IMR-90 (cell line): Measurements from ENCODE around the gene FRYL. TPM values are rescaled to one million over a fixed set of nuclear protein-coding genes. Genes with fewer than 3 reads are reported as not detected.

ENCODE experiments used
- ATAC-seq: fragments of 200-7000 bp; cut with Tn5 transposase; 2 replicates; pipeline ENCODE4 v1.9.1; 2020; ENCODE audit warnings: low read depth, mild to moderate bottlenecking, moderate library complexity
- BruUV-seq: library from RNA; stranded (reverse); fragments of 400-500 nt; replicated peaks from 2 replicates; lab custom pipeline; 2021; lab: Mats Ljungman, UMichigan
- CTCF ChIA-PET: fragments of 300-600 bp; formaldehyde crosslinking; extraction: SDS; loops from one replicate; lab custom pipeline; 2021; ENCODE audit warnings: antibody characterized with exemption; lab: Yijun Ruan, JAX
- POLR2A ChIA-PET: fragments of 300-600 bp; sonication (Branson Sonifier 250); formaldehyde crosslinking; loops from one replicate; lab custom pipeline; 2022; ENCODE audit warnings: antibody characterized with exemption; ENCODE audit not compliant: unreplicated experiment; lab: Charles Lee
- DNase-seq: peaks from one replicate; pipeline ENCODE4 v3.0.0; 2013
- H2AFZ ChIP-seq: replicated peaks from 2 replicates; pipeline ENCODE3; 2013; ENCODE audit warnings: low read length, mild to moderate bottlenecking; ENCODE audit not compliant: poor library complexity
- H2AK5ac ChIP-seq: 2 replicates; pipeline ENCODE4 v1.6.1; 2013; ENCODE audit warnings: low read depth, low read length, inconsistent platforms
- H2AK9ac ChIP-seq: replicated peaks from 2 replicates; pipeline ENCODE3; 2013; ENCODE audit warnings: mild to moderate bottlenecking, low read depth, low read length, moderate library complexity; ENCODE audit not compliant: poor library complexity
- H2BK120ac ChIP-seq: 2 replicates; pipeline ENCODE4 v1.6.1; 2013; ENCODE audit warnings: low read depth, low read length, inconsistent platforms
- H2BK15ac ChIP-seq: 3 replicates; pipeline ENCODE4 v1.6.1; 2013; ENCODE audit warnings: low read depth, low read length, inconsistent platforms
- H2BK20ac ChIP-seq: 2 replicates; pipeline ENCODE4 v1.6.1; 2013; ENCODE audit warnings: low read depth, mild to moderate bottlenecking, inconsistent platforms, low read length, moderate library complexity
- H2BK5ac ChIP-seq: 2 replicates; pipeline ENCODE4 v1.6.1; 2013; ENCODE audit warnings: mild to moderate bottlenecking, low read depth, low read length, inconsistent platforms; ENCODE audit not compliant: poor library complexity, severe bottlenecking
- H3K14ac ChIP-seq: replicated peaks from 2 replicates; pipeline ENCODE4 v1.6.1; 2013; ENCODE audit warnings: low read depth, low read length, inconsistent platforms
- H3K18ac ChIP-seq: 2 replicates; pipeline ENCODE4 v1.6.1; 2013; ENCODE audit warnings: low read depth, low read length, control low read depth
- H3K23ac ChIP-seq: 2 replicates; pipeline ENCODE4 v1.6.1; 2013; ENCODE audit warnings: low read depth, low read length, inconsistent platforms
- H3K27ac ChIP-seq: 2 replicates; pipeline ENCODE4 v1.5.1; 2013; ENCODE audit warnings: mild to moderate bottlenecking, control low read depth, low read length; ENCODE audit not compliant: insufficient read depth
- H3K27me3 ChIP-seq: 2 replicates; pipeline ENCODE4 v1.6.1; 2013; ENCODE audit warnings: low read length; ENCODE audit not compliant: control insufficient read depth, insufficient read depth
- H3K36me3 ChIP-seq: 2 replicates; pipeline ENCODE4 v1.6.1; 2013; ENCODE audit warnings: low read length, mixed read lengths; ENCODE audit not compliant: control insufficient read depth, insufficient read depth
- H3K4ac ChIP-seq: 2 replicates; pipeline ENCODE4 v1.6.1; 2013; ENCODE audit warnings: low read depth, low read length, inconsistent platforms
- H3K4me1 ChIP-seq: 2 replicates; pipeline ENCODE4 v1.6.1; 2013; ENCODE audit warnings: low read length, mixed read lengths; ENCODE audit not compliant: control insufficient read depth, insufficient read depth
- H3K4me2 ChIP-seq: 2 replicates; pipeline ENCODE4 v1.6.1; 2013; ENCODE audit warnings: low read depth, mild to moderate bottlenecking, control low read depth, low read length, moderate library complexity
- H3K4me3 ChIP-seq: 2 replicates; pipeline ENCODE4 v1.5.1; 2013; ENCODE audit warnings: low read depth, mild to moderate bottlenecking, control low read depth, low read length, moderate library complexity; ENCODE audit not compliant: insufficient read depth
- H3K56ac ChIP-seq: 2 replicates; pipeline ENCODE4 v1.6.1; 2013; ENCODE audit warnings: low read length, inconsistent platforms; ENCODE audit not compliant: insufficient read depth; ENCODE audit errors: extremely low read depth
- H3K79me1 ChIP-seq, 2 experiments: 2 replicates each; pipeline ENCODE4 v1.6.1; 2013; ENCODE audit warnings: low read length in 2 of 2, inconsistent platforms in 1 of 2, low read depth in 1 of 2
- H3K9ac ChIP-seq: 2 replicates; pipeline ENCODE4 v1.6.1; 2013; ENCODE audit warnings: low read depth, low read length, control low read depth
- H3K9me1 ChIP-seq: 2 replicates; pipeline ENCODE4 v1.6.1; 2013; ENCODE audit warnings: low read length, inconsistent platforms; ENCODE audit not compliant: insufficient read depth
- H3K9me3 ChIP-seq: 2 replicates; pipeline ENCODE4 v1.6.1; 2013; ENCODE audit warnings: low read length; ENCODE audit not compliant: control insufficient read depth, insufficient read depth
- H4K20me1 ChIP-seq: 2 replicates; pipeline ENCODE4 v1.6.1; 2013; ENCODE audit warnings: low read length, inconsistent platforms; ENCODE audit not compliant: insufficient read depth
- H4K5ac ChIP-seq: 2 replicates; pipeline ENCODE4 v1.6.1; 2013; ENCODE audit warnings: mild to moderate bottlenecking, low read depth, low read length, control low read depth
- H4K8ac ChIP-seq, 2 experiments: 2 replicates each; pipeline ENCODE4 v1.6.1; 2013; ENCODE audit warnings: low read depth in 2 of 2, low read length in 2 of 2, control low read depth in 1 of 2, inconsistent platforms in 1 of 2
- H4K91ac ChIP-seq: 2 replicates; pipeline ENCODE4 v1.6.1; 2013; ENCODE audit warnings: low read depth, low read length, inconsistent platforms; ENCODE audit not compliant: insufficient read depth
- BHLHE40 ChIP-seq: fragments of 150-350 bp; IDR thresholded peaks from 2 replicates; pipeline ENCODE4 v1.6.1; 2016; ENCODE audit warnings: mild to moderate bottlenecking, low read depth, low read length
- CHD1 ChIP-seq: IDR thresholded peaks from 2 replicates; pipeline ENCODE4 v1.6.1; 2012; ENCODE audit warnings: low read depth, low read length, improper control_type of control experiment
- FOS ChIP-seq: fragments of 150-350 bp; IDR thresholded peaks from 2 replicates; pipeline ENCODE4 v1.6.1; 2016; ENCODE audit warnings: low read depth, low read length
- MAFK ChIP-seq: IDR thresholded peaks from 2 replicates; pipeline ENCODE4 v1.6.1; 2012; ENCODE audit warnings: low read depth, low read length, improper control_type of control experiment
- MAZ ChIP-seq: IDR thresholded peaks from 2 replicates; pipeline ENCODE4 v1.6.1; 2012; ENCODE audit warnings: low read depth, mild to moderate bottlenecking, low read length, improper control_type of control experiment, moderate library complexity, borderline replicate concordance
- MXI1 ChIP-seq: IDR thresholded peaks from 2 replicates; pipeline ENCODE4 v1.6.1; 2012; ENCODE audit warnings: low read depth, mild to moderate bottlenecking, low read length, moderate library complexity, borderline replicate concordance
- NFE2L2 ChIP-seq: fragments of 150-350 bp; IDR thresholded peaks from 2 replicates; pipeline ENCODE4 v1.6.1; 2016; ENCODE audit warnings: low read depth, mild to moderate bottlenecking, low read length
- POLR2A ChIP-seq: IDR thresholded peaks from 2 replicates; pipeline ENCODE4 v1.6.1; 2012; ENCODE audit warnings: mild to moderate bottlenecking, low read depth, low read length
- RAD21 ChIP-seq: IDR thresholded peaks from 2 replicates; pipeline ENCODE4 v1.6.1; 2012; ENCODE audit warnings: low read length, improper control_type of control experiment
- RCOR1 ChIP-seq: IDR thresholded peaks from 2 replicates; pipeline ENCODE4 v1.6.1; 2012; ENCODE audit warnings: mild to moderate bottlenecking, low read length, improper control_type of control experiment; ENCODE audit not compliant: insufficient replicate concordance
- RFX5 ChIP-seq: IDR thresholded peaks from 2 replicates; pipeline ENCODE4 v1.8.0; 2012; ENCODE audit warnings: low read depth, mild to moderate bottlenecking, low read length, moderate library complexity
- SMC3 ChIP-seq: fragments of 150-350 bp; IDR thresholded peaks from 2 replicates; pipeline ENCODE4 v1.6.1; 2016; ENCODE audit warnings: low read depth, mild to moderate bottlenecking, antibody characterized with exemption, low read length, moderate library complexity
- USF2 ChIP-seq: fragments of 150-350 bp; IDR thresholded peaks from 2 replicates; pipeline ENCODE4 v1.6.1; 2017; ENCODE audit warnings: mild to moderate bottlenecking, antibody characterized with exemption, low read length, low read depth
- WGBS, 2 experiments: methylation state at CpG; one replicate each; pipeline versions ENCODE4 v1.1.5 to v1.1.7; 2013; ENCODE audit warnings: missing lambda C conversion rate in 2 of 2; ENCODE audit not compliant: insufficient read length in 1 of 2; ENCODE audit errors: extremely low coverage in 2 of 2; 5-methylcytosine and 5-hydroxymethylcytosine counted together
- dilution Hi-C: fragments of 300-500 bp; cut with HindIII; formaldehyde crosslinking; loops from one replicate; pipeline ENCODE4 v1.14.3; 2018; ENCODE audit warnings: low sequenced_read_pairs; ENCODE audit not compliant: unreplicated experiment
- in situ Hi-C: fragments of 300-500 bp; cut with MboI; formaldehyde crosslinking; loops from 3 replicates; pipeline ENCODE4 v1.14.3; 2019; ENCODE audit warnings: low sequenced_read_pairs, inconsistent platforms, mixed read lengths
- intact Hi-C: fragments of 100-400 bp; cut with micrococcal nuclease; formaldehyde crosslinking; loops from 2 replicates; pipeline ENCODE4 v1.10.0; 2022
- polyA plus RNA-seq, 3 experiments: library from polyadenylated mRNA; depleted of rRNA; stranded (reverse); fragments of >200 nt; gene quantifications; 2 replicates each; pipeline ENCODE4 v1.2.3, GENCODE V29; 2012; ENCODE audit warnings: low replicate concordance in 1 of 3
- total RNA-seq: library from RNA; depleted of rRNA; stranded (reverse); fragments of >200 nt; gene quantifications from 2 replicates; pipeline ENCODE4 v1.2.3, GENCODE V29; 2012
- TF ChIP-seq, protein P1 (sequence below): fragments of 150-350 bp; IDR thresholded peaks from 2 replicates; pipeline ENCODE4 v1.6.1; 2016; ENCODE audit warnings: low read depth, mild to moderate bottlenecking, low read length, moderate library complexity, borderline replicate concordance
- TF ChIP-seq, protein P2 (sequence below): conservative IDR thresholded peaks from 2 replicates; pipeline ENCODE4 v1.5.1; 2012; ENCODE audit warnings: mild to moderate bottlenecking, low read depth, low read length, improper control_type of control experiment

FRYL gene
- total and polyA plus RNA-seq, 2 of the 4 experiments (the other 2 are of a cell fraction), result 9.9 to 77.4 TPM

DNA sequence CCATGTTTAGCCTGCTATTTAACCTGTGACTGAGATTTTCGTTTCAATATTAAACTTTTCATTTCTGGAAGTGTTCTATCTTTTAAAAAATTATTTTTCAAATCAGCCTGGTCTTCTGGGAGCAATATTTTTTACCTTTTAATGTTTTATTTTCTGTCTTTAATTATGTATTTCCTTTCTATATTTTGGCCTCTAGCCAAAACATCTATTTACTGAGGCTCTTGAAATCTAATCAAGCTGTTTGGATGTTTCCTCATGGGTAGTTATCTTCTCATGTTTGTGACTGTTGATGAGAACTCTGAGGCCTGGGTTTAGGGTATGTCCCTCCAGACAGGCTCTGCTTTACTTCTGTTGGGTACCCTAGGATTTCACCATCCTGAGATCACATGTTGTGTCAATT is 307.3 kb downstream of the FRYL start:
- in situ Hi-C loops, result no loop called here
- H2BK15ac ChIP-seq, result no peak overlapping the region
- H3K14ac ChIP-seq, result no peak overlapping the region
- H2AK5ac ChIP-seq, result no peak overlapping the region
- H3K27me3 ChIP-seq, result peaks cover 3% of the 10 kb centered on the region; the same call in 1 of the 2 replicates
- TF ChIP-seq, protein P1, sequence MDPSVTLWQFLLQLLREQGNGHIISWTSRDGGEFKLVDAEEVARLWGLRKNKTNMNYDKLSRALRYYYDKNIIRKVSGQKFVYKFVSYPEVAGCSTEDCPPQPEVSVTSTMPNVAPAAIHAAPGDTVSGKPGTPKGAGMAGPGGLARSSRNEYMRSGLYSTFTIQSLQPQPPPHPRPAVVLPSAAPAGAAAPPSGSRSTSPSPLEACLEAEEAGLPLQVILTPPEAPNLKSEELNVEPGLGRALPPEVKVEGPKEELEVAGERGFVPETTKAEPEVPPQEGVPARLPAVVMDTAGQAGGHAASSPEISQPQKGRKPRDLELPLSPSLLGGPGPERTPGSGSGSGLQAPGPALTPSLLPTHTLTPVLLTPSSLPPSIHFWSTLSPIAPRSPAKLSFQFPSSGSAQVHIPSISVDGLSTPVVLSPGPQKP, result no peak
- TF ChIP-seq CHD1 (no peak), NFE2L2 (no peak), MXI1 (no peak), RCOR1 (no peak), BHLHE40 (no peak), SMC3 (no peak), RAD21 (no peak), MAZ (no peak), MAFK (no peak), FOS (no peak), USF2 (no peak), POLR2A (no peak), RFX5 (no peak)
- TF ChIP-seq, protein P2, sequence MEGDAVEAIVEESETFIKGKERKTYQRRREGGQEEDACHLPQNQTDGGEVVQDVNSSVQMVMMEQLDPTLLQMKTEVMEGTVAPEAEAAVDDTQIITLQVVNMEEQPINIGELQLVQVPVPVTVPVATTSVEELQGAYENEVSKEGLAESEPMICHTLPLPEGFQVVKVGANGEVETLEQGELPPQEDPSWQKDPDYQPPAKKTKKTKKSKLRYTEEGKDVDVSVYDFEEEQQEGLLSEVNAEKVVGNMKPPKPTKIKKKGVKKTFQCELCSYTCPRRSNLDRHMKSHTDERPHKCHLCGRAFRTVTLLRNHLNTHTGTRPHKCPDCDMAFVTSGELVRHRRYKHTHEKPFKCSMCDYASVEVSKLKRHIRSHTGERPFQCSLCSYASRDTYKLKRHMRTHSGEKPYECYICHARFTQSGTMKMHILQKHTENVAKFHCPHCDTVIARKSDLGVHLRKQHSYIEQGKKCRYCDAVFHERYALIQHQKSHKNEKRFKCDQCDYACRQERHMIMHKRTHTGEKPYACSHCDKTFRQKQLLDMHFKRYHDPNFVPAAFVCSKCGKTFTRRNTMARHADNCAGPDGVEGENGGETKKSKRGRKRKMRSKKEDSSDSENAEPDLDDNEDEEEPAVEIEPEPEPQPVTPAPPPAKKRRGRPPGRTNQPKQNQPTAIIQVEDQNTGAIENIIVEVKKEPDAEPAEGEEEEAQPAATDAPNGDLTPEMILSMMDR, result no peak
- no peak overlapping the region for H4K91ac ChIP-seq
- no peak overlapping the region for H2AK9ac ChIP-seq
- H2BK120ac ChIP-seq, result no peak overlapping the region
- no peaks in the 10 kb centered on the region for H3K4me1 ChIP-seq
- H3K27ac ChIP-seq, result no peak overlapping the region
- no peak overlapping the region for H3K4me3 ChIP-seq
- no peaks in the 10 kb centered on the region for H3K36me3 ChIP-seq
- no peak overlapping the region for H2AFZ ChIP-seq
- no peak overlapping the region for H3K23ac ChIP-seq
- no peak overlapping the region for H3K9ac ChIP-seq
- POLR2A ChIA-PET, result no interaction called here
- H2BK5ac ChIP-seq, result no peak overlapping the region
- CTCF ChIA-PET, result no interaction called here
- H3K79me1 ChIP-seq, result no peaks in the 10 kb centered on the region
- H3K4me2 ChIP-seq, result no peak overlapping the region
- no CpG with 5 or more reads among the region's 1 CpG for WGBS, 2 experiments
- no peak overlapping the region for H4K8ac ChIP-seq
- intact Hi-C loops, result no loop called here
- H3K4ac ChIP-seq, result no peak overlapping the region
- H2BK20ac ChIP-seq, result no peak overlapping the region
- H4K5ac ChIP-seq, result no peak overlapping the region
- dilution Hi-C loops, result no loop called here
- H3K9me3 ChIP-seq, result no peaks in the 10 kb centered on the region
- BruUV-seq, result no TSS peak
- DNase-seq (no peak), ATAC-seq (no peak)
- no peaks in the 10 kb centered on the region for H4K20me1 ChIP-seq
- H3K9me1 ChIP-seq, result no peaks in the 10 kb centered on the region
- H3K56ac ChIP-seq, result no peak overlapping the region
- no peak overlapping the region for H3K18ac ChIP-seq
